KMS-11 (cell line): ENCODE results near the gene CFAP97D2.

Experiments
- H2AFZ ChIP-seq: fragments of 200-600 bp; sonication (generic); 2 replicates; pipeline ENCODE4 v1.6.1; 2016; ENCODE audit warnings: antibody characterized with exemption, mixed run types, low read depth
- H3K27ac ChIP-seq: fragments of 200-600 bp; sonication (generic); 2 replicates; pipeline ENCODE4 v1.6.1; 2016; ENCODE audit warnings: mild to moderate bottlenecking, mixed run types
- H3K27me3 ChIP-seq: fragments of 200-600 bp; sonication (generic); 2 replicates; pipeline ENCODE4 v1.6.1; 2017; ENCODE audit warnings: mild to moderate bottlenecking, low read depth, mixed run types, moderate library complexity; ENCODE audit not compliant: insufficient read depth
- H3K36me3 ChIP-seq: fragments of 200-600 bp; sonication (generic); 2 replicates; pipeline ENCODE4 v1.6.1; 2017; ENCODE audit warnings: mild to moderate bottlenecking, mixed run types; ENCODE audit not compliant: insufficient read depth
- H3K4me1 ChIP-seq: fragments of 200-600 bp; sonication (generic); 2 replicates; pipeline ENCODE4 v1.6.1; 2016; ENCODE audit warnings: mild to moderate bottlenecking, low read depth, mixed run types; ENCODE audit not compliant: poor library complexity, severe bottlenecking
- H3K4me2 ChIP-seq: fragments of 200-600 bp; sonication (generic); 2 replicates; pipeline ENCODE4 v1.7.0; 2016; ENCODE audit warnings: mild to moderate bottlenecking, mixed run types
- H3K4me3 ChIP-seq: fragments of 200-600 bp; sonication (generic); IDR thresholded peaks from 2 replicates; pipeline ENCODE4 v1.6.1; 2017; ENCODE audit warnings: low read depth, low read length, mixed read lengths; ENCODE audit not compliant: insufficient read depth
- H3K79me2 ChIP-seq: fragments of 200-600 bp; sonication (generic); 2 replicates; pipeline ENCODE4 v1.6.1; 2016; ENCODE audit warnings: low read depth, mixed run types; ENCODE audit not compliant: insufficient read depth
- H3K9ac ChIP-seq: fragments of 200-600 bp; sonication (generic); 2 replicates; pipeline ENCODE4 v1.6.1; 2016; ENCODE audit warnings: mild to moderate bottlenecking, mixed run types
- H4K20me1 ChIP-seq: fragments of 200-600 bp; sonication (generic); 2 replicates; pipeline ENCODE4 v1.6.1; 2016; ENCODE audit warnings: mild to moderate bottlenecking, mixed run types; ENCODE audit not compliant: insufficient read depth
- CTCF ChIP-seq: fragments of 200-600 bp; sonication (generic); conservative IDR thresholded peaks from 2 replicates; pipeline ENCODE4 v1.6.1; 2017; ENCODE audit warnings: low read depth, mild to moderate bottlenecking, antibody characterized with exemption, low read length, moderate library complexity, mixed read lengths

CFAP97D2 gene

DNA sequence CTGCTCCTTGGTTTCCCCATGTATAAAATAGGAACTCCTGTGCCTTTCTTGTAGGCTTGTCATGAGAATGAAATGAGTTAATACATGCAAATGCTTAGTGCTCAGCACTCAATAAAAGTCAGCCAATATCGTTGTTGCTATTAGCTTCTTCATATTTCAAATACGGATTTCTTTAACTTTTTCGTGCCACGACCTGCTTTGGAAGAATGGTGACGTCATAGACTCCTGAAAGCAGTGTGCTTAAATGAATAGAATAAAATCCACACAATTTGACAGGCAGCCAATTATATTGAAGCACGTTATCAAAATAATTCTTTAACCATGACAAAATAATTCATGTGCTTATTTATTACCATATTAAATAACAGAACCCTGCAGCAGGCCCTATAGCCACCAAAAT, 29.1 kb downstream of the CFAP97D2 start:
- no peak overlapping the region for H3K27ac ChIP-seq
- no peaks in the 10 kb centered on the region for H3K36me3 ChIP-seq
- no peak overlapping the region for H3K4me2 ChIP-seq
- no peaks in the 10 kb centered on the region for H3K79me2 ChIP-seq
- no peak overlapping the region for H2AFZ ChIP-seq
- H3K4me1 ChIP-seq: no peaks in the 10 kb centered on the region
- no peak overlapping the region for H3K4me3 ChIP-seq
- H4K20me1 ChIP-seq: no peaks in the 10 kb centered on the region
- TF ChIP-seq CTCF: no peak
- H3K27me3 ChIP-seq: no peaks in the 10 kb centered on the region
- H3K9ac ChIP-seq: no peak overlapping the region

DNA sequence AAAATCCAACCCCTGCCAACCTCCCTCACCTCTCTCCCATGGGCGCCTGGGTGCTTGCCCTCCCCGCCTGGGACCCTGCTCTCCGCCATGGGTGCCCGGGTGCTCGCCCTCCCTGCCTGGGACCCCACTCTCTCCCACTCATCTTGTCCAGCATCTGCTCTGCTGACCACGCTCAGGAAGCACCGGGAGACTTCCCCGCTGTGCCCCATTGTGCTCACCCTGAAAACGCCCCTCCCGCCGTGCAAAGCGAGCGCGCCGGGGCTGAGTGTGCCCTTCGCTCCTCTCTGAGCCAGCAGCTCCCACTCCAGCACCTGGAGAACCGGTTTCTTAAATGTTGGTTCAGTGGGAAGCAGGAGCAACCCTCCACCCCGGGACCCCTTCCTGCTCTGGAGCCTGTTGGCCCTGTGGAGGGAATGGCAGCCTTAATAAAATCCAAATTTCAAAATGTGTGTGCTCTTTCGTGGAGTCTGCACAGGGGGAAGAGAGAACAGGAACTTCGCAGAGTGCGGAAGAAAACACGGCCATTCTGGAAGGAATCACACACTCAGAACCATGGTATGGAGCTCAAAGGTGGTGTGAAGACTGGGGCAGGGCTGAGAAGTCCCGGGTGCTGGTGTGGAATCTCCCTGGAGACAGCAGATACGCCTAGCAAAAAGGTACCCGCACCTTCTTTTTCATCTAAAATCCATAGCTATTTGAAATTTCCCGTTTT, 32.5 kb downstream of the CFAP97D2 start:
- H2AFZ ChIP-seq: no peak overlapping the region
- no peak for TF ChIP-seq CTCF
- H3K4me1 ChIP-seq: no peaks in the 10 kb centered on the region
- no peaks in the 10 kb centered on the region for H3K36me3 ChIP-seq
- H3K4me2 ChIP-seq: no peak overlapping the region
- no peak overlapping the region for H3K27ac ChIP-seq
- H3K9ac ChIP-seq: no peak overlapping the region
- no peak overlapping the region for H3K4me3 ChIP-seq
- no peaks in the 10 kb centered on the region for H3K27me3 ChIP-seq
- H4K20me1 ChIP-seq: no peaks in the 10 kb centered on the region
- H3K79me2 ChIP-seq: no peaks in the 10 kb centered on the region

GRCh38 chr13:114212158-114212495, 33.1 kb downstream of the CFAP97D2 start:
- Histone ChIP-seq H2AFZ (no peak overlapping the region), H3K79me2 (no peaks in the 10 kb centered on the region), H3K4me2 (no peak overlapping the region), H3K27ac (no peak overlapping the region), H3K4me3 (no peak overlapping the region), H3K36me3 (no peaks in the 10 kb centered on the region), H4K20me1 (no peaks in the 10 kb centered on the region), H3K4me1 (no peaks in the 10 kb centered on the region), H3K9ac (no peak overlapping the region), H3K27me3 (no peaks in the 10 kb centered on the region)
- TF ChIP-seq CTCF: no peak

GRCh38 chr13:114213980-114214379, 34.9 kb downstream of the CFAP97D2 start:
- H3K36me3 ChIP-seq: no peaks in the 10 kb centered on the region
- no peak overlapping the region for H3K27ac ChIP-seq
- no peak for TF ChIP-seq CTCF

More at GRCh38 chr13:114213980-114214379, 34.9 kb downstream of the CFAP97D2 start:
- Histone ChIP-seq H3K4me3 (no peak overlapping the region), H3K4me1 (no peaks in the 10 kb centered on the region), H3K27me3 (no peaks in the 10 kb centered on the region), H3K79me2 (no peaks in the 10 kb centered on the region), H2AFZ (no peak overlapping the region), H3K9ac (no peak overlapping the region), H3K4me2 (no peak overlapping the region), H4K20me1 (no peaks in the 10 kb centered on the region)
